ENCODE data around the gene EXTL1. TPM values are rescaled to one million over a fixed set of nuclear protein-coding genes. Genes with fewer than 3 reads are reported as not detected.

Gene EXTL1
- total and polyA plus RNA-seq, 2 donors: 0.58 to 2.3 TPM

- no peaks in the 10 kb centered on the region for H3K36me3 ChIP-seq (ENCODE audit: insufficient read depth)
- no peak overlapping the region for H3K27ac ChIP-seq (ENCODE audit: low read depth)
- WGBS: 55% methylated on average over 8 of the region's 8 CpGs
- H3K4me3 ChIP-seq (ENCODE audit: low read depth, low read length): no peak overlapping the region
- H3K4me1 ChIP-seq (ENCODE audit: insufficient read depth): no peaks in the 10 kb centered on the region
- DNase-seq (ENCODE audit: extremely low spot score): no peak
Observed at GRCh38 chr1:26022404-26022779, 817 bp downstream of the EXTL1 start.

GRCh38 chr1:26023009-26023408 lies 1.4 kb downstream of the EXTL1 start:
- DNase-seq (ENCODE audit: extremely low spot score): no peak

GRCh38 chr1:26023826-26024225 lies 2.3 kb downstream of the EXTL1 start:
- no peaks in the 10 kb centered on the region for H3K36me3 ChIP-seq (ENCODE audit: insufficient read depth)
- no peak overlapping the region for H3K27ac ChIP-seq (ENCODE audit: low read depth)
- no peak overlapping the region for H3K4me3 ChIP-seq (ENCODE audit: low read depth, low read length)
- no peak for DNase-seq (ENCODE audit: extremely low spot score)
- H3K4me1 ChIP-seq (ENCODE audit: insufficient read depth): no peaks in the 10 kb centered on the region
- 82% methylated on average over 5 of the region's 5 CpGs for WGBS

More at GRCh38 chr1:26023009-26023408, 1.4 kb downstream of the EXTL1 start:
- Histone ChIP-seq H3K36me3 (ENCODE audit: insufficient read depth) (no peaks in the 10 kb centered on the region), H3K4me3 (ENCODE audit: low read depth, low read length) (no peak overlapping the region), H3K27ac (ENCODE audit: low read depth) (no peak overlapping the region), H3K4me1 (ENCODE audit: insufficient read depth) (no peaks in the 10 kb centered on the region)
- WGBS: 71% methylated on average over 13 of the region's 13 CpGs

GRCh38 chr1:26025060-26025459 lies 3.5 kb downstream of the EXTL1 start:
- no peak for DNase-seq (ENCODE audit: extremely low spot score)
- Histone ChIP-seq H3K4me1 (ENCODE audit: insufficient read depth) (no peaks in the 10 kb centered on the region), H3K27ac (ENCODE audit: low read depth) (no peak overlapping the region), H3K36me3 (ENCODE audit: insufficient read depth) (no peaks in the 10 kb centered on the region), H3K4me3 (ENCODE audit: low read depth, low read length) (no peak overlapping the region)
- WGBS: 87% methylated on average over 5 of the region's 5 CpGs

- Histone ChIP-seq H3K36me3 (ENCODE audit: insufficient read depth) (no peaks in the 10 kb centered on the region), H3K4me3 (ENCODE audit: low read depth, low read length) (no peak overlapping the region), H3K4me1 (ENCODE audit: insufficient read depth) (no peaks in the 10 kb centered on the region), H3K27ac (ENCODE audit: low read depth) (no peak overlapping the region)
- WGBS: 72% methylated on average over 5 of the region's 5 CpGs
- DNase-seq (ENCODE audit: extremely low spot score): no peak
Observed at GRCh38 chr1:26025517-26025916, 3.9 kb downstream of the EXTL1 start.

GRCh38 chr1:26027716-26028489 lies 6.3 kb downstream of the EXTL1 start:
- H3K27ac ChIP-seq (ENCODE audit: low read depth): no peak overlapping the region
- no peaks in the 10 kb centered on the region for H3K36me3 ChIP-seq (ENCODE audit: insufficient read depth)
- H3K4me1 ChIP-seq (ENCODE audit: insufficient read depth): no peaks in the 10 kb centered on the region
- no peak for DNase-seq (ENCODE audit: extremely low spot score)
- H3K4me3 ChIP-seq (ENCODE audit: low read depth, low read length): no peak overlapping the region
- WGBS: 39% methylated on average over 3 of the region's 3 CpGs

- Histone ChIP-seq H3K4me3 (ENCODE audit: low read depth, low read length) (no peak overlapping the region), H3K4me1 (ENCODE audit: insufficient read depth) (no peaks in the 10 kb centered on the region), H3K36me3 (ENCODE audit: insufficient read depth) (no peaks in the 10 kb centered on the region), H3K27ac (ENCODE audit: low read depth) (no peak overlapping the region)
- WGBS: 67% methylated on average over 8 of the region's 8 CpGs
- no peak for DNase-seq (ENCODE audit: extremely low spot score)
Observed at GRCh38 chr1:26028490-26028980, 7.0 kb downstream of the EXTL1 start.

- WGBS: 78% methylated on average over 15 of the region's 15 CpGs
- H3K27ac ChIP-seq (ENCODE audit: low read depth): no peak overlapping the region
- DNase-seq (ENCODE audit: extremely low spot score): no peak
- no peak overlapping the region for H3K4me3 ChIP-seq (ENCODE audit: low read depth, low read length)
- H3K36me3 ChIP-seq (ENCODE audit: insufficient read depth): no peaks in the 10 kb centered on the region
- H3K4me1 ChIP-seq (ENCODE audit: insufficient read depth): no peaks in the 10 kb centered on the region
Observed at GRCh38 chr1:26029054-26029863, 7.7 kb downstream of the EXTL1 start.

GRCh38 chr1:26029864-26030481 lies 8.4 kb downstream of the EXTL1 start:
- Histone ChIP-seq H3K27ac (ENCODE audit: low read depth) (no peak overlapping the region), H3K4me3 (ENCODE audit: low read depth, low read length) (no peak overlapping the region), H3K36me3 (ENCODE audit: insufficient read depth) (no peaks in the 10 kb centered on the region), H3K4me1 (ENCODE audit: insufficient read depth) (no peaks in the 10 kb centered on the region)
- WGBS: 79% methylated on average over 7 of the region's 7 CpGs
- DNase-seq (ENCODE audit: extremely low spot score): no peak

GRCh38 chr1:26031196-26031595 lies 9.6 kb downstream of the EXTL1 start:
- no peak overlapping the region for H3K4me3 ChIP-seq (ENCODE audit: low read depth, low read length)
- DNase-seq (ENCODE audit: extremely low spot score): no peak
- WGBS: 69% methylated on average over 4 of the region's 4 CpGs
- H3K4me1 ChIP-seq (ENCODE audit: insufficient read depth): no peaks in the 10 kb centered on the region
- H3K36me3 ChIP-seq (ENCODE audit: insufficient read depth): no peaks in the 10 kb centered on the region
- H3K27ac ChIP-seq (ENCODE audit: low read depth): no peak overlapping the region

- H3K36me3 ChIP-seq (ENCODE audit: insufficient read depth): no peaks in the 10 kb centered on the region
- DNase-seq (ENCODE audit: extremely low spot score): no peak
- H3K4me3 ChIP-seq (ENCODE audit: low read depth, low read length): no peak overlapping the region
- H3K4me1 ChIP-seq (ENCODE audit: insufficient read depth): no peaks in the 10 kb centered on the region
- WGBS: 55% methylated on average over 3 of the region's 3 CpGs
- H3K27ac ChIP-seq (ENCODE audit: low read depth): no peak overlapping the region
Observed at GRCh38 chr1:26031611-26032220, 10.1 kb downstream of the EXTL1 start.

GRCh38 chr1:26032656-26033357 lies 11.2 kb downstream of the EXTL1 start:
- DNase-seq (ENCODE audit: extremely low spot score): no peak
- no peak overlapping the region for H3K4me3 ChIP-seq (ENCODE audit: low read depth, low read length)
- WGBS: 86% methylated on average over 12 of the region's 12 CpGs

More at GRCh38 chr1:26032656-26033357, 11.2 kb downstream of the EXTL1 start:
- no peaks in the 10 kb centered on the region for H3K4me1 ChIP-seq (ENCODE audit: insufficient read depth)
- H3K36me3 ChIP-seq (ENCODE audit: insufficient read depth): no peaks in the 10 kb centered on the region
- H3K27ac ChIP-seq (ENCODE audit: low read depth): no peak overlapping the region

Measured in urinary bladder (tissue), 4 donors.